ENCODE data around the gene COPS9. TPM values are rescaled to one million over a fixed set of nuclear protein-coding genes. Genes with fewer than 3 reads are reported as not detected.

Gene COPS9
- total RNA-seq, 1 donor, result 73.0 TPM

GRCh38 chr2:240106765-240107476 lies 29.2 kb downstream of the COPS9 start:
- no peak overlapping the region for H3K4me3 ChIP-seq (ENCODE audit: low read depth, low read length)
- no peak for TF ChIP-seq CTCF (IDR thresholded peaks at IDR 0.05; ENCODE audit: insufficient read depth, low read length)

GRCh38 chr2:240105982-240106381 lies 30.1 kb downstream of the COPS9 start:
- H3K4me3 ChIP-seq (ENCODE audit: low read depth, low read length), result no peak overlapping the region
- no peak for TF ChIP-seq CTCF (IDR thresholded peaks at IDR 0.05; ENCODE audit: insufficient read depth, low read length)
- no peak for DNase-seq (ENCODE audit: low read depth)

More at GRCh38 chr2:240106765-240107476, 29.2 kb downstream of the COPS9 start:
- no peak for DNase-seq (ENCODE audit: low read depth)

- H3K4me3 ChIP-seq (ENCODE audit: low read depth, low read length), result no peak overlapping the region
- TF ChIP-seq CTCF (IDR thresholded peaks at IDR 0.05; ENCODE audit: insufficient read depth, low read length), result no peak
- DNase-seq (ENCODE audit: low read depth), result no peak
These were observed 33.0 kb downstream of the COPS9 start for GRCh38 chr2:240103136-240103535.

- no peak for DNase-seq (ENCODE audit: low read depth)
- H3K4me3 ChIP-seq (ENCODE audit: low read depth, low read length), result no peak overlapping the region
- TF ChIP-seq CTCF (IDR thresholded peaks at IDR 0.05; ENCODE audit: insufficient read depth, low read length), result no peak
These were observed 37.8 kb downstream of the COPS9 start for GRCh38 chr2:240098349-240098748.

GRCh38 chr2:240095556-240096523 lies 40.3 kb downstream of the COPS9 start:
- DNase-seq (ENCODE audit: low read depth), result no peak
- no peak for TF ChIP-seq CTCF (IDR thresholded peaks at IDR 0.05; ENCODE audit: insufficient read depth, low read length)
- H3K4me3 ChIP-seq (ENCODE audit: low read depth, low read length), result no peak overlapping the region

GRCh38 chr2:240089306-240089705 lies 46.8 kb downstream of the COPS9 start:
- H3K4me3 ChIP-seq (ENCODE audit: low read depth, low read length), result no peak overlapping the region
- no peak for DNase-seq (ENCODE audit: low read depth)
- TF ChIP-seq CTCF (IDR thresholded peaks at IDR 0.05; ENCODE audit: insufficient read depth, low read length), result no peak
